Tibial nerve (tissue), 4 donors: ENCODE data around the gene ADD2. TPM values are rescaled to one million over a fixed set of nuclear protein-coding genes. Genes with fewer than 3 reads are reported as not detected.

Experiments used
- DNase-seq, 2 donors: peaks; one replicate each; pipeline ENCODE4 v3.0.0-alpha.2; 2019; ENCODE audit warnings: low spot score in 2 of 2
- H3K27ac ChIP-seq, 4 donors: fragments of 200-600 bp; sonication (generic) in 3 of 4; one replicate each; pipeline ENCODE4 v1.5.1; 2017 to 2019; ENCODE audit warnings: mild to moderate bottlenecking in 1 of 4
- H3K27me3 ChIP-seq, 2 donors: fragments of 200-600 bp; sonication (generic) in 1 of 2; one replicate each; pipeline versions ENCODE4 v1.5.1 to v1.6.0; 2017 to 2019
- H3K36me3 ChIP-seq, 3 donors: fragments of 200-600 bp; sonication (generic); one replicate each; pipeline ENCODE4 v1.5.1; 2018 to 2019
- H3K4me1 ChIP-seq, 4 donors: fragments of 200-600 bp; sonication (generic) in 3 of 4; one replicate each; pipeline ENCODE4 v1.5.1; 2017 to 2019
- H3K4me3 ChIP-seq, 4 donors: fragments of 200-600 bp; sonication (generic) in 3 of 4; one replicate each; pipeline ENCODE4 v1.5.1; 2017 to 2019; ENCODE audit warnings: mild to moderate bottlenecking in 1 of 4, moderate library complexity in 1 of 4
- H3K9me3 ChIP-seq, 4 donors: fragments of 200-600 bp; sonication (generic) in 3 of 4; one replicate each; pipeline ENCODE4 v1.5.1; 2017 to 2019
- CTCF ChIP-seq, 5 experiments: fragments of 200-600 bp in 3 of 5; fragments of 450-650 bp in 2 of 5; sonication (generic) in 3 of 5; IDR thresholded peaks; one replicate each; pipeline ENCODE4 v1.5.1; 2016 to 2019; ENCODE audit warnings: antibody characterized with exemption in 5 of 5, mild to moderate bottlenecking in 3 of 5, moderate library complexity in 2 of 5
- EP300 ChIP-seq, 2 donors: sonication (generic); formaldehyde crosslinking; IDR thresholded peaks; one replicate each; pipeline ENCODE4 v1.6.1; 2017; ENCODE audit warnings: antibody characterized with exemption in 2 of 2, mild to moderate bottlenecking in 1 of 2
- POLR2A ChIP-seq, 2 donors: fragments of 450-650 bp; IDR thresholded peaks; one replicate each; pipeline ENCODE4 v1.6.1; 2017; ENCODE audit warnings: antibody characterized with exemption in 2 of 2, mild to moderate bottlenecking in 2 of 2, moderate library complexity in 2 of 2
- WGBS, 2 donors: methylation state at CpG; one replicate each; pipeline ENCODE4 v1.1.5; 2018; 5-methylcytosine and 5-hydroxymethylcytosine counted together
- total RNA-seq, 4 donors: library from RNA; depleted of rRNA; stranded (reverse); fragments of >200 nt; gene quantifications; one replicate each; pipeline ENCODE4 v1.1.0, GENCODE V29; 2016

ADD2 gene
- total RNA-seq, 4 donors from 2014 or later = 0.63 to 6.0 (median 3.2) TPM

GRCh38 chr2:70702711-70703395 lies 65.1 kb downstream of the ADD2 start:
- no peaks in the 10 kb centered on the region for H3K4me1 ChIP-seq
- H3K36me3 ChIP-seq = no peaks in the 10 kb centered on the region
- H3K27ac ChIP-seq = no peak overlapping the region
- H3K9me3 ChIP-seq = no peaks in the 10 kb centered on the region
- H3K4me3 ChIP-seq = no peak overlapping the region
- no peak for TF ChIP-seq EP300 (IDR thresholded peaks at IDR 0.05)
- no peak for TF ChIP-seq CTCF (IDR thresholded peaks at IDR 0.05)
- no peak for TF ChIP-seq POLR2A (IDR thresholded peaks at IDR 0.05)
- 83 to 90% methylated on average over 8 of the region's 8 CpGs for WGBS, 2 donors
- H3K27me3 ChIP-seq = no peaks in the 10 kb centered on the region
- no peak for DNase-seq

GRCh38 chr2:70698847-70699246 lies 69.2 kb downstream of the ADD2 start:
- Histone ChIP-seq H3K4me1 (no peaks in the 10 kb centered on the region), H3K9me3 (no peaks in the 10 kb centered on the region), H3K36me3 (no peaks in the 10 kb centered on the region), H3K4me3 (no peak overlapping the region), H3K27me3 (no peaks in the 10 kb centered on the region), H3K27ac (no peak overlapping the region)
- TF ChIP-seq EP300 (IDR thresholded peaks at IDR 0.05) (no peak), POLR2A (IDR thresholded peaks at IDR 0.05) (no peak), CTCF (IDR thresholded peaks at IDR 0.05) (no peak)
- WGBS, 2 donors = 83 to 90% methylated on average over 3 of the region's 3 CpGs
- no peak for DNase-seq

GRCh38 chr2:70697603-70698383 lies 70.2 kb downstream of the ADD2 start:
- TF ChIP-seq CTCF (IDR thresholded peaks at IDR 0.05) (no peak), EP300 (IDR thresholded peaks at IDR 0.05) (no peak), POLR2A (IDR thresholded peaks at IDR 0.05) (no peak)
- Histone ChIP-seq H3K4me3 (no peak overlapping the region), H3K4me1 (no peaks in the 10 kb centered on the region), H3K9me3 (no peaks in the 10 kb centered on the region), H3K36me3 (no peaks in the 10 kb centered on the region), H3K27ac (no peak overlapping the region), H3K27me3 (no peaks in the 10 kb centered on the region)
- no peak for DNase-seq
- WGBS, 2 donors = 93% methylated on average over 12 of the region's 12 CpGs

GRCh38 chr2:70696142-70696541 lies 71.9 kb downstream of the ADD2 start:
- Histone ChIP-seq H3K9me3 (no peaks in the 10 kb centered on the region), H3K27me3 (no peaks in the 10 kb centered on the region), H3K4me1 (no peaks in the 10 kb centered on the region), H3K4me3 (no peak overlapping the region), H3K27ac (no peak overlapping the region), H3K36me3 (no peaks in the 10 kb centered on the region)
- TF ChIP-seq POLR2A (IDR thresholded peaks at IDR 0.05) = no peak
- no peak for TF ChIP-seq EP300 (IDR thresholded peaks at IDR 0.05)
- no peak for TF ChIP-seq CTCF (IDR thresholded peaks at IDR 0.05)
- DNase-seq = no peak
- 80 to 86% methylated on average over 6 of the region's 6 CpGs for WGBS, 2 donors

GRCh38 chr2:70692256-70692655 lies 75.7 kb downstream of the ADD2 start:
- TF ChIP-seq POLR2A (IDR thresholded peaks at IDR 0.05) = no peak
- TF ChIP-seq CTCF (IDR thresholded peaks at IDR 0.05) = no peak
- no peak for TF ChIP-seq EP300 (IDR thresholded peaks at IDR 0.05)
- no peaks in the 10 kb centered on the region for H3K9me3 ChIP-seq
- no peaks in the 10 kb centered on the region for H3K27me3 ChIP-seq
- H3K4me1 ChIP-seq = no peaks in the 10 kb centered on the region
- H3K4me3 ChIP-seq = no peak overlapping the region
- H3K27ac ChIP-seq = no peak overlapping the region
- WGBS, 2 donors = 95 to 96% methylated on average over 15 to 17 of the region's 17 CpGs
- no peaks in the 10 kb centered on the region for H3K36me3 ChIP-seq
- no peak for DNase-seq
